Hematopoietic multipotent progenitor cell (in vitro differentiated cells): Measurements from ENCODE around the gene SPAG17. TPM values are rescaled to one million over a fixed set of nuclear protein-coding genes. Genes with fewer than 3 reads are reported as not detected.

Experiments
- DNase-seq, 3 donors: peaks; one replicate each; pipeline ENCODE4 v3.0.0-alpha.2; 2011 to 2015; ENCODE audit warnings: low read depth in 2 of 3, low spot score in 2 of 3
- total RNA-seq: library from RNA; depleted of rRNA; stranded (reverse); fragments of >200 nt; gene quantifications from one replicate; pipeline ENCODE4 v1.2.3, GENCODE V29; 2012

SPAG17 gene
- total RNA-seq, 1 donor, result 0.81 TPM

DNA sequence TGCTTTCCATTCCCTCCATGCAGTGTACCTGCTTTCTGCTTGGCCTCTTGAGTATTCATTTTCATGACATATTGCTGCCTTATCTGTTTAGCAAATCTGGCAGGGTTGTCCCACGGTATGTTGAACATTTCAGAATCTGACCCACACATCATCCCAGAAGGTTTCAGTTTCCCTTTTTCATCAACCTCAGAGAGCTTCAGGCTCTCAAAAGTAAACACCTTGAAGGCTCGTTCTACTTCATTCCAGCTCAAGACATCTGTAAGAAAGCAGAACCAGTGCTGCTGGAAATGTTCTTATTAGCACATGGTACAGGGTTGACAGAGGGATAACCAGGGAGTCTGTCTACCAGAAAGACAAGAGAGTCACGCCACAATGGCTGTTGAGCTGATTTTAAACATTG lies 103.6 kb downstream of the SPAG17 start:
- DNase-seq, result peak in 1 of 3 donors; percentile 0

- DNase-seq, result peak in 1 of 3 donors; percentile 29
Measured at GRCh38 chr1:118077331-118078045, 107.5 kb downstream of the SPAG17 start.

GRCh38 chr1:118075116-118075515 lies 109.9 kb downstream of the SPAG17 start:
- DNase-seq, result no peak

GRCh38 chr1:118073648-118074435 lies 111.2 kb downstream of the SPAG17 start:
- no peak for DNase-seq

- DNase-seq, result no peak
Measured at GRCh38 chr1:118049981-118050380, 135.0 kb downstream of the SPAG17 start.

- no peak for DNase-seq
Measured at GRCh38 chr1:118047650-118048224, 137.3 kb downstream of the SPAG17 start.

GRCh38 chr1:118047006-118047649 lies 137.9 kb downstream of the SPAG17 start:
- no peak for DNase-seq

GRCh38 chr1:118043624-118044023 lies 141.4 kb downstream of the SPAG17 start:
- DNase-seq, result no peak

- no peak for DNase-seq
Measured at GRCh38 chr1:118042501-118042900, 142.5 kb downstream of the SPAG17 start.

- no peak for DNase-seq
Measured at GRCh38 chr1:118039170-118039569, 145.9 kb downstream of the SPAG17 start.

DNA sequence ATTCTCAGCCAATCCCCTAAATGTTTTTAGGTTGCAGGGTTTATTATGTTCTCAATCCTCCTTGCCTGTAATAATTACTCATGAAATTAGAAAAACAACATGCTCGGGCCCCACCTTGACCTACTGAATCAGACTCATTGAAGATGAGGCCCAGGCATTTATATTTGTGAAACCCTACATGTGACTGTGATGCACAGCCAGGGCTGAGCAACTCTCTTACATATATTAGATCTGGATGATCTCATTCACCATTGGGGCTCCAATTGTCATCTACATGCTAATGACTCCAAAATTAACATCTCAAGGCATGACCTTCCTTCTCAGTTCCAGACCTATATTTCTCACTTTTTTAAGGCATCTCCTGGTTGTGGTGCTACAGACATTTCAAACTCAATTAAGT lies 152.1 kb downstream of the SPAG17 start:
- DNase-seq, result no peak

DNA sequence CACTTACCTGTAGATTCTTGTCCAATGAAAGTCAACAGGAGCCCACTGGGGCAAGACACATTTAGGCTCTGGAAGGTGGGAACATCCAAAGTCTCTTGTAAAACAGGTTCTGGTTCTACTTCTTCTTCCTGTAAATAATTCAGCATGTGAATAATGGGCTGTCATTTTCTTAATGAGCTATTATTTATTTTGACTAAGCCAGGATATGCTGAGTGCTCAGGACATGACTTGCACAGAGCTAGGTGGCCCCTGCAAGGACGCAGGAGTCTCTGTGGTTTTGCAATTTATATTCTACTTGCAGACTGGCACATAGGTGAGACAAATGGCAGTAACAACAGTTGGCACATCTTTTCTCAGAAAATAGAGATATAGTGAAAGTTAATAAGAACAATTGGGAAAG lies 156.8 kb downstream of the SPAG17 start:
- DNase-seq, result peak in 1 of 3 donors; percentile 10

- DNase-seq, result no peak
Measured at GRCh38 chr1:118023199-118023598, 161.8 kb downstream of the SPAG17 start.

DNA sequence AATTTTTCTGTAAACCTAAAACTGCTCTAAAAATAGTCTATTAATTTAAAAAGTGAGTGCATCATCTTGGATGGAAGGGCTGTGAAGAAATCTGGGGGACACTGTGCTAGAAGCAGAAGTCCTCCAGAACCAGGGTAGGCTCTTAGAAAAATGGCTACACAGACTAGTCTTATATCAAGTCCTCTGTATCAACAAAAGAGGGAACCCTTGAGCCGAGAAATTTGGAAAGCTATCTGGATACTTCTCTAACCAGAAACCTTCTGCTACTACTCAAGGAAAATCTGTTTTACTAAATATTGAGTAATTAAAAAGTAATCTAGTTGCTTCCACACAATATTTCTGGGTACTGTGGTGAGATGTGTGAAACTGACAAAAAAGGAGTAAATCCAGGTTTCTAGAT lies 163.4 kb downstream of the SPAG17 start:
- no peak for DNase-seq

DNA sequence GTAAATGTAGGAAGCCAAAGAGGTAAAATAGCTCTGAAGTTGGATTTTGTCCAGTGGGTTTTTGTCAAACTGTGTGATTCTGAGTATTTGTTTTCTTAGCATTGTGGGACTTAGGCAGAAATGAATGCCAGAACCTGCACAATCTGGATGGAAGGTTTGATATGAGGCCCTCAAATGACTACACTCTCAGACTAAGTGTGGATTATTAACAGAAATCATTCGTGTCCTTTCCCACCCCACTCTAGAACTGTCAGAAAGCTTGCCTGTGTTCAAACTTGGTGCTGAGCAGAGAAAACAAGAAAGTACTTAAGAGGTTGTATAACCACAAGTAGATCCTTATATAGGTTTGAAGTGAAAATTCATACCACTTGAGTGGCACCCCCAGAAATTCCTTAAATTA lies 167.0 kb downstream of the SPAG17 start:
- no peak for DNase-seq

DNA sequence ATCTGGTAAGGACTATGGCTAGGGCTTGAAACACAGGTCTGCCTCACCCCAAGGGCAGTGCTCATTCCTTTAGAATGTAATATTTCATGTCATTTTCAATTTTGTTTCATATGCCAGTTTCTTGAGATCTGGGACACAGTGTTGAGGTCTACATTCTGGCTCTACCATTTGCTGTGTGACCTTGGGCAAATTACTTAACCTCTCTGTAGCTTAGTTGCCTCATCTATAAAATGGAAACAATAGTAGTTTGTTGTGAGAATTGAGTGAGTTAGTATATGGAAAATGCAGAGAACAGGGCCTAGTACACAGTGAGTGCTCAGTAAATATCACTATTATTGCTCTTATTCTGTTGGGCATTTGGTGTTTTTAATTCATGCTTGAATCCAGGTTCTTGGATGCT lies 171.1 kb downstream of the SPAG17 start:
- no peak for DNase-seq

DNA sequence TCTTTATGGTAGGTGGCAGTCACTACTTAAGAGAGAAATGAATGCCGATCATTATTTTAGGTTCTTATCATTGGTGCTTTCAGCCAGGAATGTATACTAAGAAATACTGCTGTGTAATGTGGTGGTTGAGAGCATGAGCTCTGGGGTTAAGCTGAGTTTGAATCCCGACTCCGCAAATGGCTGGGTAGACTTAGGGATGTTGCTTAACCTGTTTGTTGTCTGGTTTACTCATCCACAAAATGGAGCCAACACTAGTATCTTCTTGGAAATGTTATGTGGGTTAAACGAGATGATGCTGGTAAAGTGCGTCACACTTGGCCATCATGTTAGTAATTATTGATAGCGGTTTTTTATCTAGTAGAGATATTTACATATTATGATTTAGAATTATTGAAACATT lies 171.7 kb downstream of the SPAG17 start:
- no peak for DNase-seq

DNA sequence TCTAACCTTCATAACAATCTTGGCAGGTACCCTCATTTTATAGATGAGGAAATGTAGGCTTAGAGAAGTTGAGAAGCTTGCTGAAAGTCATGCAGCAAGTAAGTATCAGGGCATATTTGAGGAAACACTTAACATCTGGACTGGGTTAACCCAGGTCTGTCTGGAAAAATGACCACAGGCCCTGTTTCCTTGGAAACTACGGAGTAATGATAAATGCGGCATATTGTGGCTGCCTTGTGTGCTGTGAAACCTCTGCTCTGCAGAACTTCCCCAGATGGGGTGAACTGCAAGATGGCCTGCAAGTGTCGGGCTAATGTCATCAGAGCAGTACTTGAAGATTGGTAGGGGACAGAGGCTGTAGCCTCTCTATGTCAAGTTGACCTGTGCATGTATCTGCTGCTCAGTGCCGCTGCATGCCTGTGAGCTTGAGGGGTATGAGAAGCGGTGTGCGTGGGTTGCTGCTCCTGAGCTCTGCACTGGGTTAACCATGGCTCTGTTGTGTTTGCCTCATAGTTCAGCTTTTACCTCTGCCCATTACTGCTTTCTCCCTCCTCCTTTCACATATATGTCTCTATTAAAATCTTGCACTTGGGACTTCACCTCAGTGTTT lies 172.4 kb downstream of the SPAG17 start:
- DNase-seq, result no peak

- DNase-seq, result no peak
Measured at GRCh38 chr1:118008011-118008410, 177.0 kb downstream of the SPAG17 start.

GRCh38 chr1:118007391-118007790 lies 177.6 kb downstream of the SPAG17 start:
- DNase-seq, result no peak

- DNase-seq, result no peak
Measured at GRCh38 chr1:118004312-118004711, 180.7 kb downstream of the SPAG17 start.
